Peyer's patch (tissue), 4 donors: ENCODE measurements around the gene ANTXR1. TPM values are rescaled to one million over a fixed set of nuclear protein-coding genes. Genes with fewer than 3 reads are reported as not detected.
A peak's percentile ranks its signal among the peaks of the same experiment; 100 is the strongest.

Source experiments
- DNase-seq, 3 donors: peaks; one replicate each; pipeline ENCODE4 v3.0.0-alpha.2; 2017 to 2019
- H3K27ac ChIP-seq, 4 donors: fragments of 200-600 bp; sonication (generic); one replicate each; pipeline ENCODE4 v1.5.1; 2016 to 2019
- H3K27me3 ChIP-seq, 2 donors: fragments of 200-600 bp; sonication (generic); one replicate each; pipeline ENCODE4 v1.5.1; 2019
- H3K36me3 ChIP-seq, 3 donors: fragments of 200-600 bp; sonication (generic); one replicate each; pipeline ENCODE4 v1.5.1; 2016 to 2019
- H3K4me1 ChIP-seq, 4 donors: fragments of 200-600 bp; sonication (generic); one replicate each; pipeline ENCODE4 v1.5.1; 2016 to 2019
- H3K4me3 ChIP-seq, 4 donors: fragments of 200-600 bp; sonication (generic); 1 replicate in 3 of 4; 2 replicates in 1 of 4; pipeline ENCODE4 v1.5.1; 2016 to 2019; ENCODE audit warnings: mild to moderate bottlenecking in 1 of 4
- H3K9me3 ChIP-seq, 4 donors: fragments of 200-600 bp; sonication (generic); one replicate each; pipeline ENCODE4 v1.5.1; 2016 to 2019; ENCODE audit warnings: mild to moderate bottlenecking in 1 of 4
- CTCF ChIP-seq, 6 experiments: fragments of 450-650 bp in 4 of 6; fragments of 200-600 bp in 2 of 6; sonication (generic) in 1 of 6; IDR thresholded peaks; one replicate each; pipeline ENCODE4 v1.5.1; 2017 to 2019; ENCODE audit warnings: antibody characterized with exemption in 6 of 6, mild to moderate bottlenecking in 3 of 6, moderate library complexity in 1 of 6
- POLR2A ChIP-seq, 2 donors: fragments of 450-650 bp; IDR thresholded peaks; one replicate each; pipeline ENCODE4 v1.5.1; 2017; ENCODE audit warnings: antibody characterized with exemption in 2 of 2, mild to moderate bottlenecking in 2 of 2, moderate library complexity in 2 of 2
- total RNA-seq, 4 donors: library from RNA; depleted of rRNA; stranded (reverse); fragments of >200 nt; gene quantifications; one replicate each; pipeline ENCODE4 v1.1.0, GENCODE V29; 2016

Gene ANTXR1
- total RNA-seq, 4 donors from 2014 or later, result 5.4 to 39.6 (median 25.0) TPM

- H3K27ac ChIP-seq, result no peak overlapping the region
- TF ChIP-seq CTCF (IDR thresholded peaks at IDR 0.05) (no peak), POLR2A (IDR thresholded peaks at IDR 0.05) (no peak)
- no peaks in the 10 kb centered on the region for H3K27me3 ChIP-seq
- H3K4me3 ChIP-seq, result no peak overlapping the region
- H3K36me3 ChIP-seq, result no peaks in the 10 kb centered on the region
- no peaks in the 10 kb centered on the region for H3K4me1 ChIP-seq
- DNase-seq, result no peak
- no peaks in the 10 kb centered on the region for H3K9me3 ChIP-seq
These were observed 235.3 kb downstream of the ANTXR1 start for GRCh38 chr2:69248232-69248631.

GRCh38 chr2:69250981-69251380, 238.0 kb downstream of the ANTXR1 start:
- TF ChIP-seq POLR2A (IDR thresholded peaks at IDR 0.05) (no peak), CTCF (IDR thresholded peaks at IDR 0.05) (no peak)

GRCh38 chr2:69251943-69252342, 239.0 kb downstream of the ANTXR1 start:
- H3K27me3 ChIP-seq, result no peaks in the 10 kb centered on the region
- H3K4me1 ChIP-seq, result no peaks in the 10 kb centered on the region
- no peak overlapping the region for H3K27ac ChIP-seq
- DNase-seq, result no peak
- no peak overlapping the region for H3K4me3 ChIP-seq
- H3K36me3 ChIP-seq, result no peaks in the 10 kb centered on the region
- TF ChIP-seq CTCF (IDR thresholded peaks at IDR 0.05), result no peak
- no peak for TF ChIP-seq POLR2A (IDR thresholded peaks at IDR 0.05)
- no peaks in the 10 kb centered on the region for H3K9me3 ChIP-seq

More at GRCh38 chr2:69250981-69251380, 238.0 kb downstream of the ANTXR1 start:
- Histone ChIP-seq H3K4me3 (no peak overlapping the region), H3K4me1 (no peaks in the 10 kb centered on the region), H3K9me3 (no peaks in the 10 kb centered on the region), H3K27me3 (no peaks in the 10 kb centered on the region), H3K36me3 (no peaks in the 10 kb centered on the region), H3K27ac (no peak overlapping the region)
- DNase-seq, result no peak

- no peaks in the 10 kb centered on the region for H3K27me3 ChIP-seq
- H3K4me3 ChIP-seq, result no peak overlapping the region
- H3K4me1 ChIP-seq, result no peaks in the 10 kb centered on the region
- TF ChIP-seq CTCF (IDR thresholded peaks at IDR 0.05) (no peak), POLR2A (IDR thresholded peaks at IDR 0.05) (no peak)
- H3K27ac ChIP-seq, result peak overlapping the region in 1 of 4 donors; percentile 60
- H3K36me3 ChIP-seq, result no peaks in the 10 kb centered on the region
- DNase-seq, result no peak
- no peaks in the 10 kb centered on the region for H3K9me3 ChIP-seq
These were observed 240.1 kb downstream of the ANTXR1 start for GRCh38 chr2:69253112-69253511.

- no peaks in the 10 kb centered on the region for H3K4me1 ChIP-seq
- H3K4me3 ChIP-seq, result no peak overlapping the region
- H3K9me3 ChIP-seq, result no peaks in the 10 kb centered on the region
- TF ChIP-seq CTCF (IDR thresholded peaks at IDR 0.05) (no peak), POLR2A (IDR thresholded peaks at IDR 0.05) (no peak)
- DNase-seq, result peak in 1 of 3 donors; percentile 58
- no peaks in the 10 kb centered on the region for H3K36me3 ChIP-seq
- H3K27ac ChIP-seq, result peak overlapping the region in 2 of 4 donors; percentile 14 to 60
- H3K27me3 ChIP-seq, result no peaks in the 10 kb centered on the region
These were observed 240.8 kb downstream of the ANTXR1 start for GRCh38 chr2:69253611-69254301.
